HCT116 (cell line): ENCODE measurements around the gene ZSCAN9. TPM values are rescaled to one million over a fixed set of nuclear protein-coding genes. Genes with fewer than 3 reads are reported as not detected.

ENCODE experiments used
- ATAC-seq: fragments of 200-7000 bp; cut with Tn5 transposase; 2 replicates; pipeline ENCODE4 v1.9.1; 2020; ENCODE audit warnings: mild to moderate bottlenecking, moderate library complexity
- BruUV-seq: library from RNA; stranded (reverse); fragments of 400-500 nt; replicated peaks from 2 replicates; lab custom pipeline; 2021; lab: Mats Ljungman, UMichigan
- CTCF ChIA-PET: fragments of 300-600 bp; sonication (Branson Sonifier 250); formaldehyde crosslinking; loops from one replicate; lab custom pipeline; 2021; ENCODE audit warnings: antibody characterized with exemption; lab: Charles Lee
- POLR2A ChIA-PET: fragments of 300-600, 350-600 bp; sonication (Branson Sonifier 250); formaldehyde crosslinking; loops from one replicate; lab custom pipeline; 2021; ENCODE audit warnings: antibody characterized with exemption; lab: Charles Lee
- RAD21 ChIA-PET, 2 experiments: fragments of 300-600 bp; sonication (Branson Sonifier 250); formaldehyde crosslinking; loops; one replicate each; lab custom pipeline; 2023; ENCODE audit warnings: low total read pairs in 2 of 2; ENCODE audit not compliant: uncharacterized antibody in 2 of 2, unreplicated experiment in 2 of 2, low non-redundant PET in 1 of 2; lab: Charles Lee
- DNase-seq: peaks from one replicate; pipeline ENCODE4 v3.0.0-alpha.2; 2010; ENCODE audit warnings: low read depth, low spot score
- H2AFZ ChIP-seq: fragments of 200-600 bp; shearing (Covaris generic), sonication (generic); 2 replicates; pipeline ENCODE4 v1.6.1; 2017; ENCODE audit warnings: low read depth, mixed run types, mixed read lengths, antibody characterized with exemption, low read length; ENCODE audit not compliant: poor library complexity, severe bottlenecking
- H3K27ac ChIP-seq: 2 replicates; pipeline ENCODE4 v1.5.1; 2012; ENCODE audit warnings: low read depth, low read length
- H3K27me3 ChIP-seq: fragments of 200-600 bp; sonication (generic); 2 replicates; pipeline ENCODE4 v1.6.1; 2016; ENCODE audit warnings: mixed run types, low read length, mixed read lengths; ENCODE audit not compliant: insufficient read depth
- H3K36me3 ChIP-seq, 2 experiments: fragments of 200-500 bp in 1 of 2; fragments of 200-600 bp in 1 of 2; sonication (Bioruptor generic) in 1 of 2; sonication (generic) in 1 of 2; 2 replicates each; pipeline versions ENCODE4 v1.5.1 to v1.6.1; 2014 to 2016; ENCODE audit warnings: low read length in 2 of 2, inconsistent platforms in 1 of 2, mixed read lengths in 1 of 2, mixed run types in 1 of 2; ENCODE audit not compliant: insufficient read depth in 2 of 2, control insufficient read depth in 1 of 2
- H3K4me1 ChIP-seq, 2 experiments: fragments of 200-600 bp in 1 of 2; sonication (generic) in 1 of 2; 2 replicates each; pipeline versions ENCODE4 v1.5.1 to v1.6.1; 2012 to 2017; ENCODE audit warnings: low read length in 2 of 2, inconsistent platforms in 1 of 2, mild to moderate bottlenecking in 1 of 2, mixed read lengths in 1 of 2, mixed run types in 1 of 2, moderate library complexity in 1 of 2; ENCODE audit not compliant: insufficient read depth in 2 of 2, control insufficient read depth in 1 of 2
- H3K4me2 ChIP-seq: fragments of 200-600 bp; sonication (generic); 2 replicates; pipeline ENCODE4 v1.6.1; 2017; ENCODE audit warnings: mixed run types, low read length, mixed read lengths
- H3K4me3 ChIP-seq, 2 experiments: fragments of 200-600 bp in 1 of 2; sonication (generic) in 1 of 2; replicated peaks in 1 of 2; 2 replicates each; pipeline ENCODE4 v1.5.1; 2011 to 2016; ENCODE audit warnings: low read length in 2 of 2, control low read depth in 1 of 2, low read depth in 1 of 2, mild to moderate bottlenecking in 1 of 2, mixed read lengths in 1 of 2, mixed run types in 1 of 2
- H3K79me2 ChIP-seq: fragments of 200-600 bp; sonication (generic); 2 replicates; pipeline ENCODE4 v1.6.1; 2017; ENCODE audit warnings: mild to moderate bottlenecking, mixed run types, low read length, moderate library complexity, mixed read lengths; ENCODE audit not compliant: insufficient read depth
- H3K9ac ChIP-seq: fragments of 200-600 bp; sonication (generic); 2 replicates; pipeline ENCODE4 v1.6.1; 2016; ENCODE audit warnings: low read length, mixed read lengths
- H3K9me2 ChIP-seq: fragments of 200-600 bp; sonication (generic), shearing (Covaris generic); 2 replicates; pipeline ENCODE4 v1.6.1; 2017; ENCODE audit warnings: mixed run types, mild to moderate bottlenecking, moderate library complexity; ENCODE audit not compliant: insufficient read depth
- H3K9me3 ChIP-seq, 2 experiments: fragments of 200-500 bp in 1 of 2; fragments of 200-600 bp in 1 of 2; sonication (Bioruptor generic) in 1 of 2; sonication (generic) in 1 of 2; 2 replicates each; pipeline ENCODE4 v1.6.1; 2014 to 2017; ENCODE audit warnings: low read length in 2 of 2, mixed read lengths in 2 of 2, inconsistent platforms in 1 of 2, low read depth in 1 of 2, mild to moderate bottlenecking in 1 of 2, mixed run types in 1 of 2, moderate library complexity in 1 of 2; ENCODE audit not compliant: control insufficient read depth in 1 of 2, insufficient read depth in 1 of 2
- H4K20me1 ChIP-seq: fragments of 200-600 bp; sonication (generic), shearing (Covaris generic); 2 replicates; pipeline ENCODE4 v1.6.1; 2017; ENCODE audit warnings: mixed run types, mild to moderate bottlenecking, moderate library complexity; ENCODE audit not compliant: insufficient read depth
- ATF3 ChIP-seq: IDR thresholded peaks from 2 replicates; pipeline ENCODE4 v1.6.1; 2012
- ELF1 ChIP-seq: IDR thresholded peaks from 2 replicates; pipeline ENCODE4 v1.6.1; 2012; ENCODE audit warnings: low read depth, borderline replicate concordance
- EZH2phosphoT487 ChIP-seq: fragments of 200-600 bp; IDR thresholded peaks from 2 replicates; pipeline ENCODE4 v1.6.1; 2018; ENCODE audit warnings: antibody characterized with exemption, borderline replicate concordance
- JUND ChIP-seq: IDR thresholded peaks from 2 replicates; pipeline ENCODE4 v1.6.1; 2012
- POLR2A ChIP-seq: IDR thresholded peaks from 2 replicates; pipeline ENCODE4 v1.7.0; 2011; ENCODE audit warnings: borderline replicate concordance; ENCODE audit not compliant: insufficient read depth, insufficient read length; ENCODE audit errors: extremely low read depth
- POLR2AphosphoS5 ChIP-seq: IDR thresholded peaks from 2 replicates; pipeline ENCODE4 v1.6.1; 2011; ENCODE audit warnings: mild to moderate bottlenecking, low read depth, low read length, moderate library complexity
- RAD21 ChIP-seq: IDR thresholded peaks from 2 replicates; pipeline ENCODE4 v1.6.1; 2012; ENCODE audit warnings: low read depth, mild to moderate bottlenecking
- REST ChIP-seq: IDR thresholded peaks from 2 replicates; pipeline ENCODE4 v1.6.1; 2012; ENCODE audit warnings: low read depth
- YY1 ChIP-seq: IDR thresholded peaks from 2 replicates; pipeline ENCODE4 v1.6.1; 2011; ENCODE audit warnings: low read length, low read depth, moderate library complexity, mild to moderate bottlenecking; ENCODE audit not compliant: insufficient replicate concordance; ENCODE audit errors: extremely low read depth
- ZNF274 ChIP-seq: fragments of 200-500 bp; sonication (Bioruptor generic); IDR thresholded peaks from 2 replicates; pipeline ENCODE4 v1.6.1; 2014; ENCODE audit warnings: mild to moderate bottlenecking, low read depth, low read length, inconsistent platforms
- intact Hi-C: fragments of 100-400 bp; cut with micrococcal nuclease; formaldehyde crosslinking; loops from 2 replicates; pipeline ENCODE4 v1.10.0; 2022
- total RNA-seq: library from RNA; stranded (reverse); gene quantifications from one replicate; pipeline ENCODE4 v1.2.1, GENCODE V29; 2021; ENCODE audit not compliant: unreplicated experiment

ZSCAN9 gene
- total RNA-seq, 1 experiment from 2014 or later = 10.8 TPM

DNA sequence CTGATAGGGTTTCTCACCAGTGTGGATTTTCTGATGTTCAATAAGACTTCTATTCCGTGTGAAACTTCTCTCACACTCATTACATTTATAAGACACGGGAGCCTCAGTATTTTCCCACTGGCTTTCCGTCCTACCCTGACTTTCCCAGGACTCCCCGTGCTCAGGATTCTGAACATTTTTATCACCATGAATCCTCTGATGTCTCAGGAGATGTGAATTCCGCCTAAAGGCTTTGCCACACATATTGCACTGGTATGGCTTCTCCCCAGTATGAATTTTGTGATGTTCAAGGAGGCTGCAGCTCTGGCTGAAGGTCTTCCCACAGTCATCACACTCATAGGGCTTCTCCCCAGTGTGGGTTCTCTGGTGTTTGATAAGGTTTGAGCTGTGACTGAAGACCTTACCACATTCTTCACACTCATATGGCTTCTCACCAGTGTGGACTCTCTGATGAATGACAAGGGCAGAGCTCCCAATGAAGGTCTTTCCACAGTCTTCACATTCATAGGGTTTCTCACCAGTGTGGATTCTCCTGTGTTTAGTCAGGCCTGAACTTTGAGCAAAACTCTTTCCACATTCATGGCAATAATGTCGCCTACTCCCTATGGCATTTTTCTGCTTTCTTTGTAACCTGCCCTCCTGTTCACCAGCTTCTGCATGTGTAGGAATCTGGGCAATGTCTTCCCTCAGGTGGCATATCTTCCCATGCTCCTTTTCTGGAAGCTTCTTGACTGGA is 20.3 kb downstream of the ZSCAN9 start:
- ChIA-PET POLR2A (no interaction called here), CTCF (no interaction called here), RAD21 (no interaction called here)
- no peak overlapping the region for H3K9ac ChIP-seq
- no peak overlapping the region for H3K27ac ChIP-seq
- no peak overlapping the region for H2AFZ ChIP-seq
- H3K27me3 ChIP-seq = no peaks in the 10 kb centered on the region
- no TSS peak for BruUV-seq
- no peak for TF ChIP-seq JUND
- TF ChIP-seq YY1 = no peak
- no peak for TF ChIP-seq POLR2A
- TF ChIP-seq REST = no peak
- TF ChIP-seq EZH2phosphoT487 = no peak
- TF ChIP-seq ELF1 = no peak
- no peak for TF ChIP-seq ATF3
- no peak for TF ChIP-seq POLR2AphosphoS5
- no peak for TF ChIP-seq ZNF274
- no peak for TF ChIP-seq RAD21
- H3K4me1 ChIP-seq = no peaks in the 10 kb centered on the region
- peaks cover 9 to 17% of the 10 kb centered on the region in 2 experiments; a peak in 2 of 4 replicates for H3K36me3 ChIP-seq
- no peaks in the 10 kb centered on the region for H4K20me1 ChIP-seq
- no peaks in the 10 kb centered on the region for H3K9me3 ChIP-seq
- no peak for ATAC-seq
- H3K79me2 ChIP-seq = 0 out of 2 replicates have a peak, but pooled peaks cover under 1% of the 10 kb centered on the region
- no peak overlapping the region for H3K4me2 ChIP-seq
- DNase-seq = no peak
- H3K9me2 ChIP-seq = no peaks in the 10 kb centered on the region
- no peak overlapping the region for H3K4me3 ChIP-seq
- intact Hi-C loops = no loop called here
